GM18907 (cell line): ENCODE results near the gene FRMD6.
"Not testable (repeated sequence)": the region's sequence is repeated elsewhere in the genome, so short reads cannot be mapped to it uniquely, and the experiment has no call there.

ENCODE experiments used
- ATAC-seq: cut with Tn5 transposase; IDR thresholded peaks from one replicate; pipeline ENCODE4 v1.9.1; 2021; ENCODE audit warnings: mild to moderate bottlenecking, moderate library complexity; ENCODE audit not compliant: unreplicated experiment

Gene FRMD6

DNA sequence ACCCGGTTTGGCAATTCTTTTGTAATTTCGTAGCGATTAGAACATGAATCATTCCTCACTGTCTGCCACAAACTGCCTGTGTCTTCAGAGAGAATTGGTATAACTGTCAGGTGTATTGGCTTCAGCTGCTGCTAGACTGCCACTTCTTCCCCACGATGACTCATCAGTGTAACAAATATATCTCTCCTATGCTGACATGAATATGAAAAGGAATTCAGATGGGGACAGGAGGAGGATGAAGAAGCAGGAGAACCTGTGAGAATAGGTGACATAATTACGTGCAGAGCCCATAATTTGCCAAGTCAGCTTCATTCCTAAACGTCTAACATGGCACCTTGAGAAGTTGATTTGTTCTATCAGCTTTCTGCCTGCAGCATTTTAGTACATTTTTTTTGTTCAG, 64.9 kb downstream of the FRMD6 start:
- no peak for ATAC-seq

DNA sequence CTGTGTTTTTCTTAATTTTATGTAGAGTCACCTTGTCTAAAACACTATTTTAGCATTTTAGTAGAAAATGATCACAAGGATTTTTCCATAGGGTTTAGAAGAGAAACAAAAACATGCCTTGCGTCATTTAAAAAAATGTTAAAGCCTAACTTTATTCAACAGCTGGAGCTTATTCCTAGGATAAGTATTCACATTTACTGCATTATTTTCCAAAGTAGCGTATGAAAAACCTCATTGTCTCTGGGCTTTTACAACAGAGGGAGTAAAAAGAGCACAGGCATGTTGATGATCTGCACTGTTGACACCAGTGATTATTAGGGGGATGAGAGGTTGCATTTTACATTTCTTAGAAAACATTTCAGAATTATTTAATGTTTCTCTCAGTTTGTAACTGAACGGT, 66.1 kb downstream of the FRMD6 start:
- no peak for ATAC-seq

DNA sequence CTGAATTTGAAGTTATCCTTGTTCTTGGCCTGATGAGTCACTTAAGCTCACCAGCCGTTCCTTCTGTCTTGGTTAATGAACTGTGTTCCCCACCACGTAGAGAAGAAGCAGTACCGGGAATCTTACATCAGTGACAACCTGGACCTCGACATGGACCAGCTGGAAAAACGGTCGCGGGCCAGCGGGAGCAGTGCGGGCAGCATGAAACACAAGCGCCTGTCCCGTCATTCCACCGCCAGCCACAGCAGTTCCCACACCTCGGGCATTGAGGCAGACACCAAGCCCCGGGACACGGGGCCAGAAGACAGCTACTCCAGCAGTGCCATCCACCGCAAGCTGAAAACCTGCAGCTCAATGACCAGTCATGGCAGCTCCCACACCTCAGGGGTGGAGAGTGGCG, 68.2 kb downstream of the FRMD6 start:
- no peak for ATAC-seq

DNA sequence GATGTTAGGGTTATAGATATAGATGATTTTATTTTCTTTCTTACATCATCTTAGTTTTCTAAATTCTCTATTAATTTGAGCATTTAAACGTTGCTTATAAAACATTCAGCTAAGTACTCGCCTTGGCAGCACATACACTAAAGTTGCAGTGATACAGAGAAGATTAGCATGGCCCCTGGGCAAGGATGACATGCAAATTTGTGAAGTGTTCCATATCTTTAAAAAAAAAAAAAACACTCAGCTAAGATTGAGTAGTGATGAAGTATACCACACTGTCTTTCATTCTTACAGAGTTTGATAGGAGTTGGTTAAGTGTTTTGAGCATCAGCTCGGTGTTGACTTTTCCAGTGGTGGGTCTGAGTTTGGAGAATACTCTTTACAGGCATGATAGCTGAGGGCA, 72.3 kb downstream of the FRMD6 start:
- no peak for ATAC-seq

DNA sequence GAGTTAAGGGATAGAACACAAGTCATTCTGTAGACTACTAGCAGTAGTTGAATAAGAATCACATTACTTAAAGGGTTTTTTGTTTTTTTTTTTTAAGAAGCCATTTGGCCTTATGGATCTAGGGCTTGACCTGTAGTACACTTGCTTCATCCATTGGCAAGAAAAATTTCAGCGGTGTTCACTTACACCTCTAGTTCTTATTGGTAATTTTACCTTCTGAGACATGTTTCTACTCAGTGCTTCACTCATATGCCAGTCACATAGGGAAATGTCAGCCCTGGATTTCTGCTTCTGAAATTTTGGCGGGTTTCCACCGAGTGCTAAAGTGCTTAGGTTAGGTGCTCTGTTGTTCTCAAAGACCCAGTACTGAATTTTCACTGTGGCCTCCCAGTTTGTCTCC, 72.9 kb downstream of the FRMD6 start:
- no peak for ATAC-seq

DNA sequence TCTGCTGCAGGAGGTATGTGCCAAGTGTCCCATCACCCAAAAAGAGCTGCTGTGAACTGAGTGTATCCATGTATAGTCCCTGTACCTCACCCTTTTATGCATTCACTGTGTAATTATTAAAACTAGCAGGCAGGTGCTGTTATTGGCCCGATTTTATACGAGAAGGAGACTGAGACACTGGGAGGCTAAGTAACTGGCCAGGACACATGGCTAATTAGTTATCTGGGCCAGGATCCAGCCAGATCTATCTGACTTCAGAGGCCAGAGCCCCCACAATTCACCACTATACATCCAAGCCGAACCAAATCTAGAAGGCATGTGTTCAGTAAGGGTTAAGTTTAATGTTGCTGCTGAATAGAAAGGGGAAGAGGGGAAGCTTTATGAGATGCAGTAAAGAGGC, 73.4 kb downstream of the FRMD6 start:
- ATAC-seq = no peak

DNA sequence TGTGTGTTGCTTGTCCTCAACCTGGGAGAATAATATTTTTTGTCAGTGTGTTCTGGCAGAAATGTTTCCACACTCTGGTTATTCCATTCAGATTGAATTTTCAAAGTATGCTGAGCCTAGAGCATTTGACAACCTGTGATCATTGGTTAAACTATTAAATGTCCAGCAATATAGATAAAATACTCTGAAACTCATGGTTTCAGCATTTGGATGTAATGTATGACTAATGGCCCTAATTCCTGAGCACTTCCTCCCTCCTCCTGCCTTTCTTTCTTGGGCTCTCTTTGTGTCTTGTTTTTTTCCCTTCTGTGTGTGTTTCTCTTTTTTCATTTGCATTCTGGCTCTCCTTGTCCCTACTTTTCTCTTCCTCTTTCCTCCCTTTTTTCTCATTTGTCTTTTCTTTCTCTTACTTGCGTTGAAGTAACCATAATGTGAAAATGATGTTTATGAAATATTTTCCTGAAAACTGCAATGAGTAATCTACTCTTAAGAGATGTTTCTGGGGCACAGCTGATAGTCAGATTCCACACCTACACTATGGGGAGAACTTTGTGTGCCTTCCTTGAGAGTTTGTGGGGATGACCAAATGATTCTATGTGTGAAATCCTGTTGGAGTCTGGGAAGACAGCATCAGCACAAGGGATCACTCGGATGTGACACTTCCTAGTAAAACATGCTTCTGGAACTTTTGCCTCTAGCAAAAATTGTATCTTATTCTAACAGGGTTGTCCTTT, 74.6 kb downstream of the FRMD6 start:
- ATAC-seq = no peak

DNA sequence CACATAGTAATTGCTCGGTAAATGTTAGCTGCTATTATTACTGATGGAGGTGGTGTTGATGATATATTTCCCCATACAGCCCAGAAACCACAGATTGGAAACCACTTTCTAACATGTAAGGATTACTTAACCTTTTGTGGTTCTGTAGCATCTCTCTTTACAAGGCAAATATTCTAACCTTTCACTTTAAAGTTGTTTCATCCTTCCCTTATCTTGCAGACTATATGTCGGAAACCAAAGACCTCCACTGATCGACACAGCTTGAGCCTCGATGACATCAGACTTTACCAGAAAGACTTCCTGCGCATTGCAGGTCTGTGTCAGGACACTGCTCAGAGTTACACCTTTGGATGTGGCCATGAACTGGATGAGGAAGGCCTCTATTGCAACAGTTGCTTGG, 75.8 kb downstream of the FRMD6 start:
- ATAC-seq = no peak

DNA sequence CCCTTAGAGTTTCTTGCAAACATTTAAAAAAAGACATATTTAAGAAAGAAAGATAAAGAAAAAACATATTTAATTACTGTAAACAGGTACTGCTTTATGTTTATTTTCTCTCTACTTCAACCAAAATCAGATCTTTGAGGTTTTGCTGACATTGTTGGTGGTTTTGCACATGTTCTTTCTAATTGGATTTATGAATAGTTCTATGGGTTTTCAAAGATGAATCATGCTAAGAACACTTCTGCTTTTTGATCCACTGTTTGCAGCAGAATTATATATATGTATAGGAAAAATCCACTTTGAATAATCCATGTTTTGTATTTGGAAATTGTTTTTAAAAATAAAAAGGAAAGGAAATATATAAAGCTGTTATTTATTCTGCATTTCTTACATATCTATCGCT, 78.4 kb downstream of the FRMD6 start:
- ATAC-seq = no peak

DNA sequence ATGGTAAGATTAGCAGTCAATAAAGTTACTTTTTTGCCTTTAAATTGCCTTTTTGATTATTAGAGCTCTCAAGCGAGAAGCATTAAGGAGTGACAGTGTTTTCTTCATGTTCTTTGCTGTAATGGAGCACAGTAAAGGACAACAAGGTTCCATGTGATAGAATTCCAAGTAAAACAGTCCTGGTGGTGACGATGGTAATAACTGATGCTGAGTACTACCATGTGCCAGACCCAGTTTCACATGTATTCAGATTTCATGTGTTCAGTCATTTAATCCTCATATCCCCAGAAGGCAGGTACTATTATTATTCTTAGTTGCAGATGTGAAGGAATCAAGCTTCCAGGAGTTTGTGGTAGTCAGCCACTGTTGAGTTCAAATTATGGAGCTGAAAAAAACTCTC, 79.0 kb downstream of the FRMD6 start:
- no peak for ATAC-seq

DNA sequence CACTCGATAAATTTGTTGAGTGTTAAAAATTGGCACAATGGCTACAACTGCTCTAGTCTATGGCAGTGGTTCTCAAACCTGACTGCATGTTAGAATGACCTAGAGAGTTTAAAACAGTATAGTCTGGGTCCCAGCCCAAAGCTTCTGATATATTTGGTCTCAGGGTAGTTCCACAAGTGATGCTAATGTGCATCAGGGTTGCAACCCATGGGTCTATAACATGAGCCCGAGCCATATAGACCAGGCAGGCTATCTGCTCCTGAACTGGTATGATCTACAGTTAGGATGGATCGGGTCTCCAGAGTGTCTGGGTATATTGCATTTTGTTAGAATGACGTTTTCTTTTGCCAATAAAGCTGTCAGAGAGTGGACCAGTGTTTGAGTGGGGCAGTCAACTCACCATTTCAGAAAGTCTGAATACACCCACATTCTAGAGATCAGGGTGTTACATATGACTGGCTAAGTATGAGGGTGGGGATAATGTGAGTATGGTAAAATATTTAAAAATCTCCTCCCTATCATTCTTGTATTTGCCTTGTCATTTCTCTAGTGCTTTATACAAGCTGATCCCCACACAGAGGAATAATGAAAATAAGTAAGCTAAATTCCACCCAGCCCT, 80.9 kb downstream of the FRMD6 start:
- no peak for ATAC-seq

DNA sequence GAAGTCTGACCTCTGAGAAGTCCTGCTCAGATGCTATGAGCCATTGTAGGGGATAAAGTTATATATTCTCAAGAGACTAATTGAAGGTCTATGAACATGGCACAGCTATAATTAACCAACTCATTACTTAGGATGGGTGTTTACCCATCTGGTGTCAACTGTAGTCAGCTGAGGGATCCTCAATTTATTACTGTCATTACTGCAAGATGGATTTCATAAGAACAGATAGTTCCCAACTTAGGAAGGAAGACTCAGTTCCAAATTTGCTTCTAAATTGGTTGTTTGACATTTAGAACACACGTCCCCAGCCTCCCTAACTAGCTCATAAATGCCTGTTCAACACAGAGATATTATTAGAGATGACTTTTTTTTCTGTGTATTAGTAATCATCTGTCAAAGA, 81.4 kb downstream of the FRMD6 start:
- ATAC-seq = no peak

DNA sequence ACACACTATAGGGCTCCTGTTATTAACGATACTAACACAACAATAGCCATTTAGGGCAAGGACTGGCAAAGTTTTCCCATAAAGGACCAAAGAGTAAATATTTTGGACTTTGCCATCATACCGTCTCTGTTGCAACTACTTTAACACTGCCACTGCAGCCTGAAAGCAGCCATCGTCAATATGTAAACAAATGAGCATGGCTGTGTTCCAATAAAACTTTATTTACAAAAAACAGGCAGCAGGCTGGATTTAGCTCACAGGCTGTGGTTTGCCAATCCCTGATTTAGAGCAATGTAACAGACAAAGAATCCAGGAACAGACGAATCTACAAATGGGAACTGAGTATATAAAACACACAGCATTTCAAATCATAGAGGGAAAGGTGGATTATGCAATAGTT, 84.1 kb downstream of the FRMD6 start:
- no peak for ATAC-seq

DNA sequence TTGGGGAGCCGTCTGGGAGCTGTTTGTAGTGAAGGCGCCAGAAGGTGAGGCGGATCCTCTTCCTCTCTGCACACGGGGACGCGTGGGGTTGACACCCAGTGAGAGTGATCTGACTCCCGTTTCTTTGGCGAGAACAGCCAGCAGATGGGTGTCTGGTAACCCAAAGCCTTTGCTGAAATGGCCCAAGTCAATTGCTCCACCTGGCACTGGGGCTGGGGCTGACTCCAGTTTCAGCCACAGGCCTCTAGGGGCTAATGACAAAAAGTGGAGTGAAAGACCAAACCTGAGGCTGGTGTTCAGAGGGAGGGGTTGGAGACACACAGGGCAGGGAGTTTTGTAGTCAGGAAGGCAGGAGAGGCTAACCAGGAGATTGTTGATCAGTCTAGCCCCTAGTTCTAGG, 87.0 kb downstream of the FRMD6 start:
- peak; percentile 89 for ATAC-seq

DNA sequence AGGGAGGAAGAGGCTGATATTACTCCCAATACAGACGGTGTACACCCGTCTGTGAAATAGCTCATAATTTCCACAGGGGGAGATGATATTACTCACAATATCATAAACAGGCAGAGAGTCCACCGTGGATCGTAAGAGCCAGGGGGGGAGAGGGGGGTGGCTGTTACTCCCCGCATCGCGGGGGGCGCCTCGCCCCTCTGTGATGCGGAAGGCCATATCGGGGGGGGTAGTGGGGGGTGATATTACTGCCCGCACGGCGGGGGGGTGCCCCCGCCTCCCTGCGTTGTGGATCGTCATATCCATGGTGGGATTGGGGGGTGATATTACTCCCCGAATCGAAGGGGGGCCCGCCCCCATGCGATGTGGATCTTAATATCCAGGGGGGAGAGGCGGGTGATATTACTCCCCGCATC, 91.9 kb downstream of the FRMD6 start:
- no peak for ATAC-seq

DNA sequence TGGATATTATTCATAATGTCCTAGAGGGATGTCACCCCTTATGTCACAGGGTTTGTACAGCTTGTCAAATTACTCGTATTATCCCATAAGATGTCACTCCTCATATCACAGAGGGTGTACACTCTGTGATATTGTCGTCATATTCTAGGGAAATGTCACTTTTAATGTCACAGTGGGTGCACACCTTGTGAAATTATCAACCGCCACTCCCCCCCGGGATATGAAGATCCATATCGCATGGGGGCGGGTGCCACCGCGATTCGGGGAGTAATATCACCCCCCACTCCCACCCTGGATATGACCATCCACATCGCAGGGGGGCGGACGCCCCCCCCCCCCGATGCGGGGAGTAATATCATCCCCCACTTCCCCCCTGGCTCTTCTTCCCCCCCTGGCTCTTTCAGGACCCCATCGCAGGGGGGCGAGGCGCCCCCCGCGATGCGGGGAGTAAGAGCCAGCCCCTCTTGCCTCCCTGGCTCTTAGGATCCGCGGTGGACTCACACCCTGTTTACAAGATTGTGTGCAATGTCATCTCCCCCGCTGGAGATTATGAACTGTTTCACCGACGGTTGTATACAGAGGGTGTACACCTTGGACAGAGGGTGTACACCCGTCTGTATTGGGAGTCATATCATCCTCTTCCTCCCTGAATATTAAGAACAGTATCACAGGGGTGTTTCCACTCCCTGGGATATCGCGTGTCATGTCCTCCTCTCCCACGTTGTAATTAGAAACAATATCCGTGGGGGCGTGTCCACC, 92.8 kb downstream of the FRMD6 start:
- no peak for ATAC-seq

DNA sequence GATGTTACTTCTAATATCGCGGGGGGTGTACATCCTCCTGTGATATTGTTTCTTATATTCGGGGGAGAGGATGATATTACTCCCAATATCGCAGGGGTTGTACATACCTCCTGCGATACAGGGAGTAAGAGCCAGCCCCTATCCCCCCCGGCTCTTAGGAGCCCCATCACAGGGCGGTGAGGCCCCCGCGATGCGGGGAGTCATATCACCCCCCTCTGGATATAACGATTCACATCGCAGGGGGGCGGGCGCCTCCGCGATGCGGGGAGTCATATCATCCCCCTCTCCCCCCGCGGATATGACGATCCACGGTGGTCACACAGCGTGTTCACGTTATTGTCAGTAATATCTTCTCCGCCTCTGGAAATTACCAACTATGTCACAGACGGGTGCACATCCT, 95.1 kb downstream of the FRMD6 start:
- not testable (repeated sequence) for ATAC-seq

DNA sequence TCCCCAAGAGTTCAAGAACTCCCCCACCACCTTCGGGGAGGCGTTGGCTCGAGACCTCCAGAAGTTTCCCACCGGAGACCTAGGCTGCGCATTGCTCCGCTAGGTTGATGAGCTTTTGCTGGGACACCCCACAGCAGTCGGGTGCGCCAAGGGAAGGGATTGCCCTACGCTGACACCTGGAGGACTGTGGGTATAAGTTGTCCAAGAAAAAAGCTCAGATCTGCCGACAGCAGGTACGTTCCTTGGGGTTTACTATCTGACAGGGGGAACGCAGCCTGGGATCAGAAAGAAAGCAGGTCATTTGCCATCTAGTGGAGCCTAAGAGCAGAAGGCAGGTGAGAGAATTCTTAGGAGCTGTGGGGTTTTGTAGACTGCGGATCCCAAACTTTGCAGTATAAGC, 98.8 kb downstream of the FRMD6 start:
- ATAC-seq = no peak

DNA sequence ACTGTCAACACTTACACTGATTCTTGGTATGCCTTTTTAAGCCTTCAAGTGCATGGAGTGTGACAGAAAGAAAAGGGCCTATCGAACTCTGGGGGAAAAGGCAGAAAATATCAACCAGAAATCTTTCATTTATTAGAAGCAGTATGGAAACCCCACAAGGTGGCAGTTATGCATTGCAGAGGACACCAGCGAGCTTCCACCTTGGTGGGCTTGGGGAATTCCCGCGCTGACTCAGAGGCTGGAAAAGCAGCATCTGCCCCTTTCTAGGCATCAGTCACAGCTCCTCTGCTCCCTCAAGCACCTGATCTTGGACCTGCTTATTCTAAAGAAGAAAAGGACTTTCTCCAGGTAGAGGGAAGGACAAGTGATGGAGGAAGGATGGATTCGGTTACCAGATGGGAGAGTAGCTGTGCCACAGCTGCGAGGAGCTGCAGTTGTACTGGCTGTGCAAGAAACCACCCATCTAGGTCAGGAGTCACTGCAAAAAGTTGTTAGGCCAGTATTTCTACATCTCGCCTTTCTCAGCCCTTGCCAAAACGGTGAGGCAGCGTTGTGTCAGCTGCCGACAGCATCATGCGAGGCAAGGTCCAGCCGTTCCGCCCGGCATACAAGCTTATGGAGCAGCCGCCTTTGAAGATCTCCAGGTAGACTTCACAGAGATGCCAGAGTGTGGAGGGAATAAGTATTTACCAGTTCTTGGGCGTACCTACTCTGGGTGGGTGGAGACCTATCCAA, 100.1 kb downstream of the FRMD6 start:
- not testable (repeated sequence) for ATAC-seq

DNA sequence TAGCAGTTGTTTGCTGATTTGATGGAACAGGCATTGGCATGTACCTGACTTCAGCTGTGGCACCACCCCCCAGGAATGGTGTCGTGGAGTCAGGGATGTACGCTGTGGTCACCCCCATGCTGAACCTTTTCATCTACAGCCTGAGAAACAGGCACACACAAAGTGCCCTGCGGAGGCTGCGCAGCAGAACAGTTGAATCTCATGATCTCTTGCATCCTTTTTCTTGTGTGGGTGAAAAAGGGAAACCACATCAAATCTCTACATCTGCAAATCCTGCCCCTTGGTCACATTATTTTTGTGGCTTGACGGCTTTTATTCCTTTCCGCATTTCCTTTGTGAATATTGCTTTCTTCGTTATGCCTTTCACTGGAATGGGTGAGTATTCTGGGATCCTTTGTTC, 106.0 kb downstream of the FRMD6 start:
- ATAC-seq = not testable (repeated sequence)

DNA sequence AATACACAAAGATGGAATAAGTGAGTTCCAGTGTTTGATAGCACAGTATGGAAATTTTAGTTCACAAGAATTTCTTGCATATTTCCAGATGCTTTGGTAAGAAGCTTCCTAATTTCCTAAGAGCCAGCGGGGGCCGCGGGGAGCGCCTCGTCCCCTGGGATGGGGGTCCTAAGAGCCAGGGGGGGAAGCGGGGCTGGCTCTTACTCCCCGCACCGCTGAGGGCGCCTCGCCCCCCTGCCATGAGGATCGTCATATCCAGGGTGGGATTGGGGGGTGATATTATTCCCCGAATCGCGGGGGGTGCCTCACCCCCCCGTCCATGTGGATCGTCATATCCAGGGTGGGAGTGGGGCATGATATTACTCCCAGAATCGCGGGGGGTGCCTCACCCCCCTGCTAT, 108.2 kb downstream of the FRMD6 start:
- ATAC-seq = no peak
